ENCODE data around the gene SLAMF1.

The SLAMF1 gene, protein sequence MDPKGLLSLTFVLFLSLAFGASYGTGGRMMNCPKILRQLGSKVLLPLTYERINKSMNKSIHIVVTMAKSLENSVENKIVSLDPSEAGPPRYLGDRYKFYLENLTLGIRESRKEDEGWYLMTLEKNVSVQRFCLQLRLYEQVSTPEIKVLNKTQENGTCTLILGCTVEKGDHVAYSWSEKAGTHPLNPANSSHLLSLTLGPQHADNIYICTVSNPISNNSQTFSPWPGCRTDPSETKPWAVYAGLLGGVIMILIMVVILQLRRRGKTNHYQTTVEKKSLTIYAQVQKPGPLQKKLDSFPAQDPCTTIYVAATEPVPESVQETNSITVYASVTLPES

GRCh38 chr1:160646711-160647328 lies at the start of gene SLAMF1:
TSS of gene SLAMF1 (minus strand) at chr1:160647044. CDS start at chr1:160646945, 99 bp downstream.
- DNase-seq: no peak

DNA sequence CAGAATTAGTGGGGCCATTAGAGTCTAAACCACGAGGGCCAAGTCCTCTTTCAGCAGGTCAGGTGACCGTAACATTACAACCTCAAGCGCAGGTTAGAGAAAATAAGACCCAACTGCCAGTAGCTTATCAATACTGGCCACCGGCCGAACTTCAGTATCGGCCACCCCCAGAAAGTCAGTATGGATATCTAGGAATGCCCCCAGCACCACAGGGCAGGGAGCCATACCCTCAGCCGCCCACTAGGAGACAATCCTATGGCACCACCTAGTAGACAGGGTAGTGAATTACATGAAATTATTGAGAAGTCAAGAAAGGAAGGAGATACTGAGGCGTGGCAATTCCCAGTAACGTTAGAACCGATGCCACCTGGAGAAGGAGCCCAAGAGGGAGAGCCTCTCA lies 45.5 kb upstream of the SLAMF1 start:
- DNase-seq: peak; percentile 67

GRCh38 chr1:160685266-160685665 lies 38.4 kb upstream of the SLAMF1 start:
- DNase-seq: no peak

- DNase-seq: peak; percentile 66
Measured at GRCh38 chr1:160682983-160683865, 36.4 kb upstream of the SLAMF1 start.

GRCh38 chr1:160681891-160682140 lies 35.0 kb upstream of the SLAMF1 start:
- no peak for DNase-seq

DNA sequence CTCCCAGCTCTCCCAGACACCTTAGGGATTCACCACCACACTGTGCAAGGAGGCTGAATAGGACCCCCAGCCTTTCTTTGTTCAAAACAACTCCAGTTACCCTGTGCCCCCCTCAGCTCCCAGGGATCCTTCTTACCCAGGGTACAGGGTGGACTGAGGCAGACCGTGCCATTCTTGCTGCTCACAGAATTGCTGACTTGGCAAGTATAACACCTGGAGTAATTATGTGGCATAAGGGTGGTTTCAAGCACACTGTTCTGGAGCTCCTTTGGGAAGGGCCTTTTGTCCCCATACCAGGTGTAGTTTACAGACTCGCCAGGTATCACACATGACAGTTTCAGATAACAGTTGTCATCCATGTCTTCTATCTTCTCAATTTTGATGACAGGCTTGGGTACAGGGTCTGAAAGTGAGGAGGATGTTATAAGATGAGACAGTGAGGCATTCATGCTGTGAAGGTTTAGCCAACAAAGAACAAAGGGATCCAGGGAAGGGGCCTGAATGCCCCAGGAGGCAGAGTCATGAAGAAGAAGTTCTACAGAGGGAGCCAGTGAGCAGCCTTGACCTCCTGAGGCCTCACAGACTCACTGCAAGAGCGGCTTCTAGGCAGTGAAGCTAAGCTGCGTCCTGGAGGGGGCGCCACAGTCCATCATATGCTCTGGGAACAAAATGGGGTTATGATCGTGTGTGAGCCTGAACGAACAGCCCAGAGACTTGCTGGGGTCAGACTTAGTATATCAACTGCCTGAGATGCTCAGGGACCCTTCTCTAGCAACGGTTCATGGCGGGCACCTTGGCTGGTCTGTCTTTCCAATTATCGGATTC lies 34.4 kb upstream of the SLAMF1 start:
- DNase-seq: peak; percentile 94

DNA sequence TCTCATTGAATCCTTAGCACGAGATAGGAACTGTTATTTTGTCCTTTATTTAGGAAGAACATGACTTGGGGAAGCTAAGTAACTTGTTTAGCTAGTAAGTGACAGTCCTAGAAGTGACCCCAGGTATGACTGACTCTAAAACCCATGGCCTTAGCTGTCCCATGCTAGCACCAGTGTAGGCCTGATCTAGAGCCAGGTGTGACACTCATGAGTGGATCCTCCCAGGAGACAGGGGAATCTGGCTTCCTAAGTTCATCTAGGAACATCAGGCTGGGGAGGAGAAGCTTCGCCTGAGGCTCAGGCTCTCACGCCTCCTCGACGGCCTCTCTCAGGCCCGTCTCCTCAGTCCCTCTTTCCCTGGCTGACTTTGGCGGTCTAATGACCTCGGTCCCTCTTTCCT lies 33.6 kb upstream of the SLAMF1 start:
- DNase-seq: no peak

DNA sequence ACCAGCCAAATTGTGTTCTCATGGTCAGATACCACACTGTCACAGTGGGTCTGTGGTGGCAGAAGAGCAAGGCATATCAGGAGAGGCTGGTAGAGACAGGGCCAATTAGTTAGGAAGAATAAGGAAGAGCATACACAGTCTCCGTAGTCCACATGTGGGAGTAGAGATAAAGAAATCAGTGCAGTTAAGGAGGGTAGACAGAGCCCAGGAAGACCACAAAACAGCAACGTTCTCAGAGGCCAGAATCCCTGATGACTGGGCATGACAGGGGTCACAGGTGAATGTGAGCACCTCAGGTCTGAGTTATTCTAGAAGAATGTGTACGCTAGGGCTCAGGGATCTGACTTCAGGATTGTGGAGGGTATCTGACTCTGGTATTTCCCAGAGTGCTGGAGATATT lies 33.0 kb upstream of the SLAMF1 start:
- peak; percentile 57 for DNase-seq

DNA sequence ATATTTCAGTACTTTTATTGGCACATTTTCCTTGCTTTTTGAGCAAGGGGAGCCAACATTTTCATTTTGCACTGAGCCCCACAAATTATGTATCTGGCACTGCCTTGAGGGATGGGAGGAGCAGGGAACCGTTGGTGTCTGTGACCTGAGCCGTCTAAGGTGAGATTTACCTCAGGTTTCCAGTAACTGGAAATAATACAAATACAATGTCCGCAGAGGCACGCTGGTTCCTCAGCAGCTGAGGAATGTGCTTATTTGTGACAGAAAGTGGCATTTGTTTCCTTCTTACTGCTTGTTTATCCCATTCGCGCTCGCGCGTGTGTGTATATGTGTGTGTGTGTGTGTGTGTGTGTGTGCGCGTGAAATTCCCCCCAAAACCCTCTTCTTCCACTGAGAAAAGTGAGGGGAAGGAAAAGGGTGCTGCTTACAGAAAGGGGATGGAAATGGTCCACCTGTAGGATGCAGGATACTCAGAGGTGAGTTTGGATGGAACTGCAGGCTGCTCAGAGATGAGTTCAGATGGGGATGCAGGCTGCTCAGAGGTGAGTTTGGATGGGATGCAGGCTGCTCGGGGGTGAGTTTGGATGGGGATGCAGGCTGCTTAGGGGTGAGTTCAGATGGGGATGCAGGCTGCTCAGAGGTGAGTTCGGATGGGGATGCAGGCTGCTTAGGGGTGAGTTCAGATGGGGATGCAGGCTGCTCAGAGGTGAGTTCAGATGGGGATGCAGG lies 30.2 kb upstream of the SLAMF1 start:
- DNase-seq: no peak

- DNase-seq: peak; percentile 88
Measured at GRCh38 chr1:160675641-160676410, 29.0 kb upstream of the SLAMF1 start.

DNA sequence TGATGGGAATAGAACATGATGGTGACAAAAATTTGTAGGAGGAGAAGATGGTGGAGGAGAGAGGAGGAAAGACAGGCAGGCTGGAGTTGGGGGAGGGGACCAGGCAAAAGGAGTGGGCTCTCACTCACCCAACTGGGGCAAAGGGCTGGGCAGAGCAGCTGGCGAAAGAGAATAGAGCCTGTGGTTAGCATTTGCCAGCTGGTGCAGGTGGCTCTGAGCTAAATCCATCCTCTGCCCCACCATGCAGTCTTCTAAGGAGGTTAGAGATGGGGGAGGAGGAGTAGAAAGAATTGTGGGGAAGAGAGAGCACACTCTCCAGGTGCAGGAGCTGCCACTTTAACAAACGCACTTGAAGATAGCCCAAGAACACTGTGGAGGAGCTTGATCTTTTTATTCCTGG lies 27.6 kb upstream of the SLAMF1 start:
- no peak for DNase-seq

DNA sequence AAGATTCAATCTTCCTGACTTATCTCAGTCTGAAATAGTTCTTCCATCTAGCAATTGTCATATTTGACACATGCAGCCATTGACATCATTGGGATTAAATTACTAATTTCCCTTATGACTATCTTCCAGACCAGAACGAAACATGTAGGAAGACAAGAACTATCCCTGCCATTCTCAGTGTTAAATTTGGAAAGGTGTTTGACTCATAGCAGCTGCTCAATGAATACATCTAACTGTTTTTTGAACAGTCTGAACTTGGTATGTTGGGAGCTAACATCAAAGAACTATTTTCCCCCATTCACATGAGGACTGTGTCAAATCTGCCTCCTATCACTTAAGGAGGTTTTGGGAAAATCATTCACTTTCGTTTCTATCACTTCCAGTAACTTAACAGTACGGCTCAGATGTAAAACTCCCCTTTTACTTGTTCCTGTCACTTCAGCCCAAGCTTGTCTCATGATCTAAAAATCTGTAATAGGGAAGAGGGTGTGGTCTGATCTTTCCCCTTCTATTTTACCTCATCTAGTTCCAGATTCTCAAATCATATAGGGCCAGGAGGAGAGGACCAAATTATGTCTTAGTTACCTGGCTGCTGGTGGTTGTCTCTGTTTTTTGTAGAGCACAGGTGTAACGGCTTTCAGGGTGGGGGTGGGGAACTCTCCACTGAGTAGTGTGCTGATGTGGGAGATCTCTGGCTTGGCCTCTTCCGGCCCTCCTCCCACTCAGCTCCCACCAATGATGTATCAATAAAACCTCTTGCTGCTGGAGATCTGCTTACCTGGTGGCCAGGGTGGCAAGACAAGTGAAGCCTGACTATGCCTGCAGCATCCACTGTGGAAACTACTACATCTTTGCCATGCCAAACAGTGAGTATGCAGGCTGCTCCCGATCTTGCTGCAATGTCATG lies 26.2 kb upstream of the SLAMF1 start:
- DNase-seq: peak; percentile 64

DNA sequence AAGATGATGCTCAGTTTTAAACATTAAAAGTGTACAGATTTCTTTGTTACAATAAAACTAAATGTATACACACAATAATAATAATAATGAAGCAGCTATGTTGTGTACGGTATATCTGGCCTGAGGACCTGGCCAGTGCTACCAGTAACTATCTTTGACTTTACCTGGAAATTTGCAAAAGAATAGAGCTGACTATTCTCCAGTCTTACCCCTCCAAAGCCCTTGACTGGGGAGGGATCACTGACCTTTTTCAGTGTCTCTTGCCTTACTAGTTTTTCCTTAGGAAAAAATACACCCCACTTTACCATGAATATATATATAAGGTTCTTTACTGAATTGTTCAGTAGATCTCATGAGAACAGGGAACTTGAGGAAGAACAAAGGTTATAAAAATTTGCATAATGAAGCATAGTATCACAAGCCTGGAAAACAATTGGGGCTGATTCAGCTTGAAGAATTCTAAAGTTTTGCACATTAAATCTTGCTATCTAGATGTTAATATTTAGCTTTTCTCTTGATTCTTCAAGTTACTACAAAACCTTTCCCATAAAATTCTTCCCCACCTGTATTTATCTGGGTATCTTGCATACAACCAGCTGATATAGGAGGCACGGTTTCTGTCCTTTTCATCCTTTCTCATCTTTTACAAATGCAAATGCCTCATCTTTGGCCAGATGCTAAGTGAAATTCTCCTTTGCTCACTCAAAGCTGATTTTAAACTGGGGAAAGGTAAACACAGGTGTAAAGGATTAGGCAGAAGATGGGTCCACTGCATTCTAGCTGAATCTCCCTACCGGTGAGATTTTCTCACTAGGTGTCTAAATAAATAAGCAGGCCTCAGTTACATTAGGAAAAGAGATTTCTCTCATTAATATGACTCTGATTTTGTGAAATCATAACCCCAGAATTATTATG lies 25.0 kb upstream of the SLAMF1 start:
- no peak for DNase-seq

DNA sequence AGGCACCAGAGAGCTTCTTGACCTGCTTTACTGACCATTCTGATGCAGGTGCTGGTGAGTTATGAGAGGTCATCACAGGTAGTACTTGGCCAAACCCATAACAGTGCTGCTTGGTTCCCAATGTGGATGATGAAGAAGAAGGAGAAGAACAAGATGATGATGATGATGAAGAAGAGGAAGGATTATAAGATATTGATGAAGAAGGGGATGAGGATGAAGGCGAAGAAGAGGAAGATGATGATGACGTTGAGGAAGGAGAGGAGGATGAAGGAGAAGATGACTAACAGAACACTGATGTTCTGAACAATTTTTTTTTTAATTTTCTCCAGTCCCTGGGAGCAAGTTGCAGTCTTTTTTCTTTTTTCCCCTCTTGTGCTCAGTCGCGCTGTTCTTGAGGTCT lies 23.9 kb upstream of the SLAMF1 start:
- DNase-seq: no peak

DNA sequence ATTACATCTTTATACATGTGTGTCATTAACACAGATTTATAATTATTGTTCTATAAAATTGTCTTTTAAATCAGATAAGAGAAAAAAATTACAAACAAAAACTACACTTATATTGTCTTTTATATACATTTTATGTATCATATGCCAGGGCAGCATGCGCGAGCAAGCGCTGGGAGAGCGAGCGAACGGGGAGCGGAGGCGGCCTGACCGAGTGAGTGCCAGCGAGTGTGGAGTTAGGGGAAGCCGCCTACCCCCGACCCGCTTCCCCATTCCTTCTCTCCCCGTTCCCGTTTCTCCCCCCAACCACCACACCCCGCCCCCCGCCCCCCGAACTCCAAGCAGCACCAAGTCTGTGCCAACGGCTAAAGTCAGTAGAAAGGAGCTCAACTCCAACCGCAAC lies 23.0 kb upstream of the SLAMF1 start:
- DNase-seq: no peak

DNA sequence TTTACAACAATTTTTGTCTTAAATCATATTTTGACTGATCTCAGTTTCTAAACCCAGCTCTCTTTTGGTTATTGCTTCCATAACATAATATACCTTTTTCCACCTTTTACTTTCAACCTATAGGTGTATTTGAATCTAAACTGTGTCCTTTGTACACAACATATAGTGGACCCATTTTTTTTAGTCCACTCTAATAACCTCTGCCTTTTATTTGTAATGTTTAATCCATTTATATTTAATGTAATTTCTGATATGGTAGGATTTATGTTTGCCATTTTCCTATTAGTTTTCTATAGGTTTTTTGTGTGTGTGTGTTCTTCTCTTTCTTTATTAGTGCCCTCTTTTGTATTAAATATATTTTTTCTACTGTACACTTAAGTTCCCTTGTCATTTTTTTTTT lies 22.4 kb upstream of the SLAMF1 start:
- DNase-seq: no peak

GRCh38 chr1:160667896-160668295 lies 21.1 kb upstream of the SLAMF1 start:
- DNase-seq: no peak

- no peak for DNase-seq
Measured at GRCh38 chr1:160666079-160666442, 19.2 kb upstream of the SLAMF1 start.

DNA sequence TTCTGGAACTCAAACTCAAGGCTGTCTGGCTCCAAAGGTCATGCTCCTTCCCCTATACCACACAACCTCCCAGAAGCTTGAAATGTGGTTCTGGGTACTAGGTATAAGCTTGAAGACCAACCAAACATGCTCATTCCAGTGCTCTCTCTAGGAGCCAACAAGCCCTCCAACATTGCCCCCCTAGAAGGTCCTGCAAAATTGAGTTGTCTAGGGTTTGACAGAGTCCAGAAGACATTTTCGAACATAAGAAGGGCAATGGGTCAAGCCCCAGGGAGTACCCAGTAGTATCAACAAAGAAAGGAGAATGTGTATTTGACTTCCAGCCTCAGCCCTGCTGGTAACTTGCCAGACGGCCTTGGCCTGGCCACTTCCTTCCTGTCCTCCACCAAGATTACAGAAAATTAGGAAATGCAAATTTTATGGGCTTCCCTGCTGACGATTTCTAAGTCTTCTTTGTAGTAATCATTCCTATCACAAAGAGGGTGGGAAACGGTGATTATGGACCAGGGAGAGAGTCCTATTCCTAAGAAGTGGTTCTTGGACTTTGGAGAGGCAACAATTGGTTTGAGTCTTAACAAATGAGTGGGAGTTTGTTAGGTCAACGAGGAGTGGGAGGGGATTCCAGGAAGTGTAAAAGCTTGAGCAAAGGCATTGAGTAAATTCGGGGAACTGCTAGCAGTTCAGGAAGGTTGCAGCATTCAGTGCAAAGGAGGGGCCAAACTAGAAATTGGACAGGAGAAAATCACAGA lies 18.7 kb upstream of the SLAMF1 start:
- peak; percentile 96 for DNase-seq
